Activated naive CD8-positive, alpha-beta T cell treated with anti-CD3 and anti-CD28 coated beads for 36 hours (primary cell): ENCODE results near the gene TSNAX. TPM values are rescaled to one million over a fixed set of nuclear protein-coding genes. Genes with fewer than 3 reads are reported as not detected.

Source experiments
- DNase-seq: peaks from one replicate; pipeline ENCODE4 v3.0.0; 2021
- H3K27ac Mint-ChIP-seq: one replicate; pipeline ENCODE4 v1.8.0; 2022; ENCODE audit warnings: mild to moderate bottlenecking, moderate library complexity, mixed read lengths
- H3K27me3 Mint-ChIP-seq: one replicate; pipeline ENCODE4 v1.8.0; 2022; ENCODE audit warnings: mild to moderate bottlenecking, mixed read lengths
- H3K36me3 Mint-ChIP-seq: one replicate; pipeline ENCODE4 v1.8.0; 2021; ENCODE audit warnings: mild to moderate bottlenecking, mixed read lengths
- H3K4me1 Mint-ChIP-seq: one replicate; pipeline ENCODE4 v1.8.0; 2021; ENCODE audit warnings: mixed read lengths
- H3K4me3 Mint-ChIP-seq: one replicate; pipeline ENCODE4 v1.8.0; 2022; ENCODE audit warnings: mild to moderate bottlenecking, moderate library complexity, mixed read lengths
- H3K9me3 Mint-ChIP-seq: one replicate; pipeline ENCODE4 v1.8.0; 2022; ENCODE audit warnings: mixed read lengths
- total RNA-seq, 2 experiments: library from RNA; stranded (reverse); gene quantifications; one replicate each; pipeline ENCODE4 v1.2.3, GENCODE V29; 2021

The TSNAX gene
- total RNA-seq, 2 experiments from 2014 or later, result 48.5 to 48.8 TPM

- Mint-ChIP-seq H3K4me3 (no peak overlapping the region), H3K36me3 (peaks cover 18% of the 10 kb centered on the region), H3K27ac (no peak overlapping the region), H3K9me3 (peaks cover 3% of the 10 kb centered on the region), H3K4me1 (peaks cover 26% of the 10 kb centered on the region), H3K27me3 (no peaks in the 10 kb centered on the region)
- DNase-seq, result no peak
Measured at GRCh38 chr1:231536099-231536498, 7.6 kb downstream of the TSNAX start.

DNA sequence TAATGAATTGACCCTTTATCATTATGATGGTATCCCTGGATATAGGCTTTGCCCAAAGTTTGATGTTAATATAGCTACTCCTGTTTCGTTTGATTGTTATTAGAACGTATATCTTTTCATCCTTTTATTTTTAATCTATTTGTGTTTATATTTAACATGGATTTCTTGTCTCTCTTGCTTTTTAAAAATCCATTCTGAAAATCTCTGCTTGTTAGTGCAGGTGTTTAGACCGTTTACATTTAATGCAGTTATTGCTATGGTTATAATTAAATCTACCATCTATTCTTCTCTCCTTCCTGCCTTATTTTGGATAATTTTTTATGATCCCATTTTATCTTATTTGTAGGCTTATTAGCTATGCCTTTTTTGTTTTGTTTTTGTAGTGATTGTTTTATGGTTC lies 12.4 kb downstream of the TSNAX start:
- Mint-ChIP-seq H3K27ac (no peak overlapping the region), H3K27me3 (no peaks in the 10 kb centered on the region), H3K36me3 (peaks cover 35% of the 10 kb centered on the region), H3K4me3 (no peak overlapping the region), H3K9me3 (peaks cover 3% of the 10 kb centered on the region), H3K4me1 (peaks cover 4% of the 10 kb centered on the region)
- no peak for DNase-seq

DNA sequence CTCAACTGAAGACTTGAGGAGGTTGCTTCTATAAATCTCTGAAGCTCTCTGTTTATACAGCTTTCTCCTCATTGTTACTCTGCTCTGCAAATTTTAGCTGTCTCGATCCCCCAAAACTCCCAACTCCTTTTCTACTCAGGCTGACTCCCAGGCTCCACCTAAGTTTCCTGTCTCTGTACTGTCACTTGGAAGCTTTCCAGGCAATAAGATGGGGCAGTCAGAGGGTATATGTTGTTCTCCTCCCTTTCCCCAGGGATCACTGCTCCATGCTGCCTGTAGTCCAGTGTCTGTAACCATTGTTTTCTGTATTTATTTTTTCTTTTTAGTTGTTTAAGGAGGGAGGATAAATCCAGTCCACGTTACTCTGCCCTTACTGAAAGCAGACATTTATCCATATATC lies 13.4 kb downstream of the TSNAX start:
- Mint-ChIP-seq H3K36me3 (peaks cover 35% of the 10 kb centered on the region), H3K4me1 (peaks cover 3% of the 10 kb centered on the region), H3K27ac (no peak overlapping the region), H3K27me3 (no peaks in the 10 kb centered on the region), H3K4me3 (no peak overlapping the region), H3K9me3 (peaks cover 3% of the 10 kb centered on the region)
- DNase-seq, result no peak

GRCh38 chr1:231544943-231545592 lies 16.6 kb downstream of the TSNAX start:
- no peak overlapping the region for H3K4me3 Mint-ChIP-seq

GRCh38 chr1:231546693-231547092 lies 18.2 kb downstream of the TSNAX start:
- Mint-ChIP-seq H3K27me3 (no peaks in the 10 kb centered on the region), H3K36me3 (peaks cover 15% of the 10 kb centered on the region), H3K4me3 (no peak overlapping the region), H3K27ac (no peak overlapping the region), H3K4me1 (peaks cover 6% of the 10 kb centered on the region), H3K9me3 (no peaks in the 10 kb centered on the region)
- no peak for DNase-seq

More at GRCh38 chr1:231544943-231545592, 16.6 kb downstream of the TSNAX start:
- no peak for DNase-seq
- H3K27me3 Mint-ChIP-seq, result no peaks in the 10 kb centered on the region
- peaks cover 3% of the 10 kb centered on the region for H3K9me3 Mint-ChIP-seq
- H3K4me1 Mint-ChIP-seq, result peaks cover 6% of the 10 kb centered on the region
- H3K27ac Mint-ChIP-seq, result no peak overlapping the region
- peaks cover 30% of the 10 kb centered on the region for H3K36me3 Mint-ChIP-seq

- H3K36me3 Mint-ChIP-seq, result peaks cover 12% of the 10 kb centered on the region
- H3K4me3 Mint-ChIP-seq, result no peak overlapping the region
- H3K27ac Mint-ChIP-seq, result no peak overlapping the region
- no peak for DNase-seq
- H3K4me1 Mint-ChIP-seq, result peaks cover 12% of the 10 kb centered on the region
- H3K27me3 Mint-ChIP-seq, result no peaks in the 10 kb centered on the region
- no peaks in the 10 kb centered on the region for H3K9me3 Mint-ChIP-seq
Measured at GRCh38 chr1:231549733-231550447, 21.4 kb downstream of the TSNAX start.

DNA sequence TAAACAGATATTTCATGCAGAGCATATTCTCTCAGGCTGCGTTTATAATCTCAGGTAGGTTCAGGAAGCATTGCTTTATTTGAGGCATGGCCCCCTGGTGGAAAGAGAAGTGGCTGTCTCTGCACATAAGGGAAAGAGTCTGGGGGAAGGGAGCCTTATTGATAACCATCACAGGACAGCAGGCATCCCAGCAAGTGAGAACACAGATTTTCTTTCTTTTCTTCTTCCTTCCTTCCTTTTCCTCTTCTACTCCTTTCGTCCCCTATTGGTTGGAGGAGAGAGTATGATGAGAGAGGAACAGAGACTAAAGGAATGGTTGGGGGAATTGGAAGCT lies 21.9 kb downstream of the TSNAX start:
- Mint-ChIP-seq H3K4me3 (no peak overlapping the region), H3K36me3 (peaks cover 16% of the 10 kb centered on the region), H3K4me1 (peaks cover 16% of the 10 kb centered on the region), H3K27me3 (no peaks in the 10 kb centered on the region), H3K9me3 (no peaks in the 10 kb centered on the region), H3K27ac (no peak overlapping the region)
- DNase-seq, result no peak

- no peaks in the 10 kb centered on the region for H3K9me3 Mint-ChIP-seq
- H3K36me3 Mint-ChIP-seq, result peaks cover 16% of the 10 kb centered on the region
- no peak overlapping the region for H3K4me3 Mint-ChIP-seq
- no peak for DNase-seq
- peaks cover 20% of the 10 kb centered on the region for H3K4me1 Mint-ChIP-seq
- H3K27ac Mint-ChIP-seq, result no peak overlapping the region
- no peaks in the 10 kb centered on the region for H3K27me3 Mint-ChIP-seq
Measured at GRCh38 chr1:231553320-231553719, 24.9 kb downstream of the TSNAX start.

DNA sequence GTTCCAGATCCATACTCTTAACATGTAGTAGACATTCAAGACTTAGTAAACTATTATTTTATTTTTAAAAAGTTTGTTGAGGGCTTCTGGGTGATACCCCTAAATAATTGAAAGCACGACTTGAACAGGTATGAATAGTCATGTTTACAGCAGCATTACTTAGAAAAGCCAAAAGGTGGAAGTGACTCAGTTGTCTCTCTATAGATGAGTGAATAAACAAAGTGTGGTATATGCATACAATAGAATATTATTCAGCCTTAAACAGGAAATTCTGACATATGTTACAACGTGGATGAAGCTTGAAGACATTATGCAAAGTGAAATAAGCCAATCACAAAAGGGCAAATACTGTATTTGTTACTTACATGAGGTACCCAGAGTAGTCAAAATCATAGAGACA lies 26.5 kb downstream of the TSNAX start:
- no peaks in the 10 kb centered on the region for H3K27me3 Mint-ChIP-seq
- peaks cover 16% of the 10 kb centered on the region for H3K36me3 Mint-ChIP-seq
- DNase-seq, result no peak
- no peak overlapping the region for H3K27ac Mint-ChIP-seq
- no peak overlapping the region for H3K4me3 Mint-ChIP-seq
- H3K9me3 Mint-ChIP-seq, result no peaks in the 10 kb centered on the region
- peaks cover 20% of the 10 kb centered on the region for H3K4me1 Mint-ChIP-seq

GRCh38 chr1:231557411-231557810 lies 28.9 kb downstream of the TSNAX start:
- no peak for DNase-seq
- H3K9me3 Mint-ChIP-seq, result no peaks in the 10 kb centered on the region
- peaks cover 19% of the 10 kb centered on the region for H3K4me1 Mint-ChIP-seq

DNA sequence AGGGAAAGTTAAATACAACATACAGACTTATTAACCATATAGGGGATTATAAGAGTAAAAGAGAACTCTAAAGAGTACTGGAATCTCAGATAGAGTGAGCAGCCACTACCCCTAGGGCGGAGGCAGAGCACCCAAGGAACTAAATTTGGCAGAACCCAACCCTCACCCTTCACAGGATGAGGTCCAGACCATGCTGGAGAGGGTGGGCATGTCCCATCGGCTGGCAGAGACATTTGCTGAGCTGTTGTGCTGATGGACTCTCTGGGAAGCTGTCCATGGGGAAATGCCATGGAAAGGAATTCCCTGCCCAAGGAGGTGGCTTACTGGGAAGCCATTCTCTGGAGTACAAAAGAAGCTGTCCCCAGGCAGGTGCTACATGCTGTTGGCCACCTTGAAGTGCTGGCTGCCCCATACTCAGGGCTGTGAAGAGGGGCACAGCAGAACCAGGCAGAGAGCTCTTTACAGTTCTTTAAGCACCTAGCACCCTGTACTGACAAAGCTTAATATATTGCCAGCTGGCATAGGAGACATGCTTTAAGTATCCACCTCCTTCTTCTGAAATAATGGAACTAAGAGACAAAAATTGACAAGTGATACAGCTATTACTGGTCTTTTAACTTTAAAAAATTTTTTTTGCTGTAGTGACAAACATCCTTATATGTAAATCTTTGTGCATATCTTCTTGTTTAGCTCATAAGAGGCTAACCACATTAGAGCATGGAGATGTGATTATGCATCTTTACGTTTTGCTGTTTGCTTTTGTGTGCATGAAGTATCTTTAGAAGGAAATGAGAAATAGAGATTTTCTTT lies 29.6 kb downstream of the TSNAX start:
- no peak overlapping the region for H3K27ac Mint-ChIP-seq
- no peaks in the 10 kb centered on the region for H3K9me3 Mint-ChIP-seq
- no peak overlapping the region for H3K4me3 Mint-ChIP-seq
- H3K4me1 Mint-ChIP-seq, result peaks cover 15% of the 10 kb centered on the region
- no peaks in the 10 kb centered on the region for H3K27me3 Mint-ChIP-seq
- peaks cover 15% of the 10 kb centered on the region for H3K36me3 Mint-ChIP-seq
- no peak for DNase-seq

More at GRCh38 chr1:231557411-231557810, 28.9 kb downstream of the TSNAX start:
- Mint-ChIP-seq H3K36me3 (peaks cover 13% of the 10 kb centered on the region), H3K4me3 (no peak overlapping the region), H3K27ac (no peak overlapping the region), H3K27me3 (no peaks in the 10 kb centered on the region)

DNA sequence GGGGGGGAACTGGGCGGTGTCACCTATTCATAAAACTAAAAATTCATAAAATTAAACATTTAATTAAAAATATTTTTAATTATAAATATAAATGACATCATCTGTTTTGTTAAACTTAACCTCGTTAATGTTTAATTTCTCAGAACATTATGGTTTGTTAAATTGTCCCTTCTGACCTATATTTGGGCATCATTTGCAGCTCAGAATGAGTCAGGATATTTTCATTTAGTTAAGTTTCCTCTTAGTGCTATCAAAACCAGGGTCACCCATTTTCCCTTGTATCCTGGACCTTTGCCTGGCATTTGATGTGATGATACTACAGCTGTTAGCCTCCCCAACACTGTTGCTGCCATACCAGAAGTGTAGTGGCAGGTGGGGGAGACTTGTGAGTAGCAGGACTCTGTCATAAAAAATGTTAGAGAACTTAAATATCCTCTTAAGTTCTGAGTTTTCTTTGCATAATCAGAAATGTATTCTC lies 30.3 kb downstream of the TSNAX start:
- Mint-ChIP-seq H3K4me1 (peaks cover 15% of the 10 kb centered on the region), H3K27ac (no peak overlapping the region), H3K4me3 (no peak overlapping the region), H3K9me3 (no peaks in the 10 kb centered on the region), H3K27me3 (no peaks in the 10 kb centered on the region), H3K36me3 (peaks cover 16% of the 10 kb centered on the region)
- DNase-seq, result no peak

DNA sequence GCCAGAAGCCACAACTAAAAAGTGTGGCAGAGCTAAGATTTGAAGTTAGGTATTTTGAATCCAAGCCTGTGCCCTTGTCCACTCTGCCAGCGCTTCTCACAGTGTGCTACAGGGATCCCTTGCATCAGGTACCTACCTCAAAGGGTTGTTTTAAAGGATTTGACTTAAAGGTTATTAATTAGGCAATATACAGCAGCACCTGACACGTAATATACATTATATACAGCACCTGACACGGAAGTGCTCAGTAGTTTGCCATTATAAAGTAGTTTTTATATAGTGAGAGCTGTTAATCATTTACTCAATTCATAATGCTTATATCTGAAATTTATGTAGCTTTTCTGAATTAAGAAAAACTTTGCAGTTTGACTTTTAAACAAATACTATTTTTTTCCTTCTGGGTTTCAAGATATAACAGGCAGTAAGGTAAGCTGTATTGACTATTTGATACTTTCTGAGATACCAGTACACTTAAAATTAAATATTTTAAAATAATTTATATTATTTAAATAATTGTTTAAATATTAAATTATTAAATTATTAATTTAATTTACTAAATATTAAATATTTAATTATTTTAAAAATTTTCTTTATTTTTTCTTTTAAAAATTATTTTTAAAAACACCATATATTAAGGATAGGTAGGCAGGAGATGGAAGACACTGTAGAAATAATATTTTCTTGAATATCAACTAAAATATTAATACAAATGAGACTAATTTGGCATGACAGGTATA lies 33.3 kb downstream of the TSNAX start:
- Mint-ChIP-seq H3K4me3 (no peak overlapping the region), H3K27me3 (no peaks in the 10 kb centered on the region), H3K27ac (no peak overlapping the region), H3K36me3 (peaks cover 13% of the 10 kb centered on the region), H3K4me1 (peaks cover 8% of the 10 kb centered on the region), H3K9me3 (no peaks in the 10 kb centered on the region)
- no peak for DNase-seq

GRCh38 chr1:231563247-231563646 lies 34.8 kb downstream of the TSNAX start:
- Mint-ChIP-seq H3K36me3 (peaks cover 22% of the 10 kb centered on the region), H3K4me1 (peaks cover 5% of the 10 kb centered on the region), H3K9me3 (peaks cover 3% of the 10 kb centered on the region), H3K27ac (no peak overlapping the region), H3K4me3 (no peak overlapping the region), H3K27me3 (no peaks in the 10 kb centered on the region)
- no peak for DNase-seq

- Mint-ChIP-seq H3K9me3 (peaks cover 3% of the 10 kb centered on the region), H3K4me3 (no peak overlapping the region), H3K27ac (no peak overlapping the region), H3K36me3 (peaks cover 24% of the 10 kb centered on the region), H3K27me3 (no peaks in the 10 kb centered on the region), H3K4me1 (peaks cover 4% of the 10 kb centered on the region)
- no peak for DNase-seq
Measured at GRCh38 chr1:231564373-231564772, 35.9 kb downstream of the TSNAX start.
